A549 (cell line): Measurements from ENCODE around the gene COL13A1. TPM values are rescaled to one million over a fixed set of nuclear protein-coding genes. Genes with fewer than 3 reads are reported as not detected.

ENCODE experiments used
- ATAC-seq, 2 experiments: fragments of 200-7000 bp in 1 of 2; fragments of >200 bp in 1 of 2; cut with Nextera tagmentation in 1 of 2; cut with Tn5 transposase in 1 of 2; 3 replicates each; pipeline versions ENCODE4 v1.8.0 to v1.9.1; 2018 to 2020; ENCODE audit warnings: mild to moderate bottlenecking in 1 of 2, moderate library complexity in 1 of 2
- CTCF ChIA-PET: fragments of 300-600 bp; sonication (Branson Sonifier 250); formaldehyde crosslinking; extraction: SDS; loops from one replicate; lab custom pipeline; 2021; ENCODE audit warnings: antibody characterized with exemption, inconsistent platforms; lab: Yijun Ruan, JAX
- POLR2A ChIA-PET: fragments of 350-600 bp; formaldehyde crosslinking; extraction: SDS; loops from one replicate; lab custom pipeline; 2021; ENCODE audit warnings: antibody characterized with exemption, inconsistent platforms; lab: Yijun Ruan, JAX
- DNase-seq, 2 experiments: peaks; one replicate each; pipeline versions ENCODE4 v3.0.0 to v3.0.0-alpha.2; 2011 to 2016; ENCODE audit warnings: low read depth in 1 of 2, low spot score in 1 of 2
- FAIRE-seq: peaks from 2 replicates; lab custom pipeline; 2011; peaks lifted over from hg19 to GRCh38; lab: Jason Lieb, UNC
- H3K27ac ChIP-seq, 2 experiments: fragments of >200 bp; sonication (Bioruptor Twin); formaldehyde crosslinking; 3 replicates each; pipeline ENCODE4 v1.5.1; 2016 to 2017
- H3K4me1 ChIP-seq: fragments of >200 bp; sonication (Bioruptor Twin); formaldehyde crosslinking; 3 replicates; pipeline ENCODE4 v1.6.1; 2016
- H3K4me2 ChIP-seq: fragments of >200 bp; sonication (Bioruptor Twin); formaldehyde crosslinking; 3 replicates; pipeline ENCODE4 v1.6.1; 2016
- H3K4me3 ChIP-seq: fragments of >200 bp; sonication (Bioruptor Twin); formaldehyde crosslinking; 3 replicates; pipeline ENCODE4 v1.5.1; 2016
- H3K9me3 ChIP-seq: fragments of >200 bp; sonication (Bioruptor Twin); formaldehyde crosslinking; 3 replicates; pipeline ENCODE4 v1.6.1; 2016
- CBX2 ChIP-seq: fragments of 200-600 bp; sonication (generic); IDR thresholded peaks from 2 replicates; pipeline ENCODE4 v1.6.1; 2016; ENCODE audit warnings: low read depth, mild to moderate bottlenecking, borderline replicate concordance
- CBX8 ChIP-seq: fragments of 200-600 bp; sonication (generic); IDR thresholded peaks from 2 replicates; pipeline ENCODE4 v1.6.1; 2016
- CEBPB ChIP-seq, 2 experiments: fragments of >200 bp in 1 of 2; sonication (Bioruptor Twin) in 1 of 2; formaldehyde crosslinking in 1 of 2; IDR thresholded peaks; 2 replicates each; pipeline ENCODE4 v1.6.1; 2012 to 2016
- CHD2 ChIP-seq: fragments of 150-350 bp; IDR thresholded peaks from 2 replicates; pipeline ENCODE4 v1.6.1; 2014; ENCODE audit warnings: low read length; ENCODE audit not compliant: partially characterized antibody
- CHD4 ChIP-seq: fragments of 200-600 bp; sonication (generic); IDR thresholded peaks from 2 replicates; pipeline ENCODE4 v1.6.1; 2016; ENCODE audit warnings: antibody characterized with exemption, mild to moderate bottlenecking, borderline replicate concordance
- EHF ChIP-seq: fragments of 250-450 bp; sonication (Bioruptor Pico); IDR thresholded peaks from 2 replicates; pipeline ENCODE4 v1.5.0; 2020; ENCODE audit warnings: mild to moderate bottlenecking
- EHMT2 ChIP-seq: fragments of 200-600 bp; sonication (generic); IDR thresholded peaks from 2 replicates; pipeline ENCODE4 v1.6.1; 2016; ENCODE audit warnings: antibody characterized with exemption, low read depth, mild to moderate bottlenecking, moderate library complexity
- EP300 ChIP-seq, 2 experiments: fragments of >200 bp; sonication (Bioruptor Twin); formaldehyde crosslinking; IDR thresholded peaks; 2 replicates in 1 of 2; 3 replicates in 1 of 2; pipeline ENCODE4 v1.6.1; 2016 to 2017
- FOSL2 ChIP-seq, 2 experiments: fragments of 450-650 bp in 1 of 2; fragments of >200 bp in 1 of 2; sonication (Bioruptor Twin) in 1 of 2; formaldehyde crosslinking; IDR thresholded peaks; 2 replicates each; pipeline versions ENCODE4 v1.5.0 to v1.6.1; 2016 to 2020; ENCODE audit warnings: mild to moderate bottlenecking in 1 of 2, moderate library complexity in 1 of 2
- FOXS1 ChIP-seq: fragments of 250-450 bp; sonication (Bioruptor Pico); IDR thresholded peaks from 2 replicates; pipeline ENCODE4 v1.5.0; 2020; ENCODE audit warnings: mild to moderate bottlenecking, moderate library complexity
- HOXA7 ChIP-seq: fragments of 250-450 bp; sonication (Bioruptor Pico); IDR thresholded peaks from 2 replicates; pipeline ENCODE4 v1.5.0; 2020; ENCODE audit warnings: mild to moderate bottlenecking, moderate library complexity
- HOXB5 ChIP-seq: fragments of 250-450 bp; sonication (Bioruptor Pico); IDR thresholded peaks from 2 replicates; pipeline ENCODE4 v1.5.0; 2020; ENCODE audit warnings: mild to moderate bottlenecking, moderate library complexity
- KDM1A ChIP-seq: fragments of 200-600 bp; sonication (generic); IDR thresholded peaks from 2 replicates; pipeline ENCODE4 v1.6.1; 2016; ENCODE audit warnings: low read depth, mild to moderate bottlenecking
- KDM5A ChIP-seq: fragments of 200-600 bp; sonication (generic); IDR thresholded peaks from 2 replicates; pipeline ENCODE4 v1.6.1; 2016; ENCODE audit warnings: antibody characterized with exemption, mild to moderate bottlenecking
- MAFK ChIP-seq: fragments of 450-650 bp; IDR thresholded peaks from 2 replicates; pipeline ENCODE4 v1.6.1; 2014; ENCODE audit not compliant: partially characterized antibody
- MAZ ChIP-seq: fragments of 150-350 bp; IDR thresholded peaks from 2 replicates; pipeline ENCODE4 v1.6.1; 2014; ENCODE audit warnings: antibody characterized with exemption, low read depth, low read length, borderline replicate concordance
- MYC ChIP-seq: IDR thresholded peaks from 2 replicates; pipeline ENCODE4 v1.6.1; 2012; ENCODE audit warnings: mild to moderate bottlenecking, inconsistent platforms, low read length, improper control_type of control experiment, borderline replicate concordance
- NFE2L2 ChIP-seq: fragments of 150-350 bp; conservative IDR thresholded peaks from 2 replicates; pipeline ENCODE4 v1.6.1; 2014; ENCODE audit warnings: low read length
- SREBF2 ChIP-seq: fragments of 450-650 bp; IDR thresholded peaks from 2 replicates; pipeline ENCODE4 v1.6.1; 2014; ENCODE audit warnings: mild to moderate bottlenecking, moderate library complexity
- ZFP36 ChIP-seq: fragments of 450-650 bp; IDR thresholded peaks from 2 replicates; pipeline ENCODE4 v1.6.1; 2014; ENCODE audit warnings: borderline replicate concordance; ENCODE audit not compliant: partially characterized antibody
- WGBS: methylation state at CpG from one replicate; pipeline ENCODE4 v1.1.6; 2017; ENCODE audit errors: missing lambda C conversion rate; 5-methylcytosine and 5-hydroxymethylcytosine counted together
- polyA plus RNA-seq, 4 experiments: library from polyadenylated mRNA; depleted of rRNA in 3 of 4; stranded (reverse); fragments of >200 nt; fragmentation: RNase III in 1 of 4; extraction: RNeasy Plus Mini Kit Qiagen cat#74134 plus additional on column Dnase treatment in 1 of 4; gene quantifications; 2 replicates in 3 of 4; 3 replicates in 1 of 4; pipeline ENCODE4 v1.2.3, GENCODE V29; 2011 to 2017
- TF ChIP-seq, protein P1 (sequence below): fragments of 450-650 bp; IDR thresholded peaks from 2 replicates; pipeline ENCODE4 v1.6.1; 2014; ENCODE audit warnings: antibody characterized with exemption
- TF ChIP-seq, protein P2 (sequence below): fragments of 200-600 bp; sonication (generic); IDR thresholded peaks from 2 replicates; pipeline ENCODE4 v1.6.1; 2016; ENCODE audit warnings: antibody characterized with exemption, mild to moderate bottlenecking, moderate library complexity
- TF ChIP-seq, protein P3 (sequence below): fragments of 150-350 bp; IDR thresholded peaks from 2 replicates; pipeline ENCODE4 v1.6.1; 2014; ENCODE audit warnings: low read depth, mild to moderate bottlenecking, low read length
- TF ChIP-seq, protein P4 (sequence below): fragments of >200 bp; sonication (Bioruptor Twin); formaldehyde crosslinking; IDR thresholded peaks from 3 replicates; pipeline ENCODE4 v1.6.1; 2016

COL13A1 gene
- polyA plus RNA-seq, 2 of the 4 experiments (the other 2 are of a cell fraction), result 0.08 to 0.27 TPM

DNA sequence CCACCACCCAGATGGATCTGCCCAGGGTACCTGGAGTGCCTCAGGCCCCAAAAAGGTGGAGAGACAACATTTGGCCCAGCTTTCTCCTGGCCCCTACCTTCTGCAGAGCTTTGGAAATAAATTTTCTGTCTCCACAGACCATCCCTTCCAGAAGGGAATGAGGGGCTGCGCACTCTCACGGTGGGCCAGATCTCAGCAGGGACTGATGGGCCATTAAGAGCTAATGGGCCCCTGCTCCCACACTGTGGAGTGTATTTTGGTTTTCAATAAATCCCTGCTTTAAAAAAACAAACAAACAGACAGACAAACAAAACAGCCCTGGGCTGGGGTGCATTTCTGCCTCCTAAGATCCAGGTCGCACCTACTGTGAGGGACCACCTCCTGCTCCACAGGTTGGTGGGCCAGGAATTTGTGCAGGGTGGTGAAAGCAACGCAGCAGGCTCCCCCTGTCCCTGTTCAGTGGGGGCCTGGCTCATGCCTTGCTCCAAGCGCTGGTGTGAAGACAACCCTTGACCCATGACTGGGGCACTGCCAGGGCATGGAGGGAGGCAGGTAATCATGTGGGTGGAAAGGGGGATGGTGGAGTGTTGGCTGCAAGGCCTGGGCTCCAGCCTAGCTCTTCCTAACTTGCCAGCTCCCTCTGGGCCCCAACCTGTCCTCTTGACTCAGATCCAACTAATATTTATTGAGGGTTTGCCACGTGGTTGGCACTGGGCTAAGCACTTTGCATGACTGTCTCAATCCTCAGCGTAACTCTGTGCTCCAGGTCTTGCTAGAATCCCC, 88.5 kb downstream of the COL13A1 start:
- Histone ChIP-seq H3K4me1 (no peaks in the 10 kb centered on the region), H3K27ac (no peak overlapping the region), H3K4me3 (no peak overlapping the region), H3K4me2 (no peak overlapping the region), H3K9me3 (no peaks in the 10 kb centered on the region)
- FAIRE-seq (no peak), ATAC-seq (no peak), DNase-seq (no peak)
- POLR2A ChIA-PET, result no interaction called here
- CTCF ChIA-PET, result interaction anchor here (1.2 to 15.7 kb wide), 6 partner anchors 9 to 68 kb away, joined by 3 to 182 read pairs (median 6); no protein-coding TSS in a partner anchor
- TF ChIP-seq SREBF2 (no peak), FOSL2 (IDR thresholded peaks at IDR 0.05) (no peak), FOSL2 (CRISPR knock-in tag; IDR thresholded peaks at IDR 0.05) (no peak), EHF (CRISPR knock-in tag) (no peak)
- 41% methylated on average over 5 of the region's 7 CpGs for WGBS

DNA sequence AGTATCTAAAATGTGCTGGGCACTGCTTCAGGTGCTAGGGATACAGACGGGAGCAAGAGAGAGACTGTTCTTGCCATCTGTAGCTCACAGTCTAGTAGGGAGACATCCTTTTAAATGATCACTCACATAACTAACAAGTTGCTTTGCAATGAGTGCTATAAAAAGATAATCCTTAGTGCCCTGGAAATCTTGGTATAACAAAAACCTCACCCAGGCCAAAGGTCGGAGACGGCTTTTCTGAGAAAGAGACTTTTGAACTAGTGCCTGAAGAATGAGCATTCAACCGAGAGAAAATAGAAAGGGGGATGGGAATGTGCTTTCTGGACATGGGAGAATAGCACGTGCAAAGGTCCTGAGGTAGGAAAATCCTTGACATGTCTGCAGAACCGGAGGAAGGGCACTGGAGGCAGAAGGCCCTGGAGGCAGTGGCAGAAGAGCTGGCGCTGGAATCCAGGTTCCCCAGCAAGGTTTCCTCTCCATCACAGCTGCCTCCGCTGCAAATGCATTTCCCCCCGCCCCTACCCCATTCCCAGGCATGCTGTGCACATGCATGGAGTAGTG, 89.4 kb downstream of the COL13A1 start:
- Histone ChIP-seq H3K9me3 (no peaks in the 10 kb centered on the region), H3K4me1 (no peaks in the 10 kb centered on the region), H3K4me2 (no peak overlapping the region), H3K4me3 (no peak overlapping the region), H3K27ac (no peak overlapping the region)
- 68% methylated on average over 9 of the region's 9 CpGs for WGBS
- ATAC-seq (no peak), DNase-seq (no peak), FAIRE-seq (no peak)
- ChIA-PET POLR2A (no interaction called here), CTCF (interaction anchor here (0.6 to 15.7 kb wide), 6 partner anchors 11 to 67 kb away, joined by 3 to 182 read pairs (median 4); no protein-coding TSS in a partner anchor)
- TF ChIP-seq HOXA7 (CRISPR knock-in tag) (no peak), MAFK (no peak), KDM5A (no peak), KDM1A (peak; percentile 31; the same call in 1 of the 2 replicates)

DNA sequence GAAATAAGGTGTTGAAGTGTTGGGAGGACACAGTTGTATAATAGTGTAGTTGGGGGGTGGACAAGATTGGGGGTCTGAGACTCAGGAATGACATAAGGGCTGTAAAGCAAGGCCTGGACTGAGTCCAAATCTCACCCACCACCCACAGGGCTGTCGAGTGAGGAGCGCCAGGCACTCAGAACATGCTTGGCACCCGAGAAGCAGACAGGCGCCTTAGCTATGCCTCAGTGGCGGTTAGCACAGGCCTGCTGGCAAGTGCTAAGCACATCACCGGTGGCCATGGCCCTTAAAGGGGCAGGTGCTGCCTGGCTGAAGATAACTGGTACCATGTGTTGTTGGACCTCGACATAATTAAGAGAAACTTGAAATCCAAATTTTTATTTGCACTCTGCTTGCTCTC, 90.7 kb downstream of the COL13A1 start:
- TF ChIP-seq CBX2 (no peak), EHMT2 (no peak), MAZ (no peak), CHD4 (no peak), EP300 (IDR thresholded peaks at IDR 0.05) (no peak), FOXS1 (CRISPR knock-in tag) (no peak), ZFP36 (no peak), EHF (CRISPR knock-in tag) (no peak), MYC (no peak), CBX8 (no peak), CHD2 (no peak), CEBPB (IDR thresholded peaks at IDR 0.05) (no peak), HOXB5 (no peak), NFE2L2 (no peak)
- TF ChIP-seq, protein P1, sequence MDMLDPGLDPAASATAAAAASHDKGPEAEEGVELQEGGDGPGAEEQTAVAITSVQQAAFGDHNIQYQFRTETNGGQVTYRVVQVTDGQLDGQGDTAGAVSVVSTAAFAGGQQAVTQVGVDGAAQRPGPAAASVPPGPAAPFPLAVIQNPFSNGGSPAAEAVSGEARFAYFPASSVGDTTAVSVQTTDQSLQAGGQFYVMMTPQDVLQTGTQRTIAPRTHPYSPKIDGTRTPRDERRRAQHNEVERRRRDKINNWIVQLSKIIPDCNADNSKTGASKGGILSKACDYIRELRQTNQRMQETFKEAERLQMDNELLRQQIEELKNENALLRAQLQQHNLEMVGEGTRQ, result no peak
- TF ChIP-seq, protein P2, sequence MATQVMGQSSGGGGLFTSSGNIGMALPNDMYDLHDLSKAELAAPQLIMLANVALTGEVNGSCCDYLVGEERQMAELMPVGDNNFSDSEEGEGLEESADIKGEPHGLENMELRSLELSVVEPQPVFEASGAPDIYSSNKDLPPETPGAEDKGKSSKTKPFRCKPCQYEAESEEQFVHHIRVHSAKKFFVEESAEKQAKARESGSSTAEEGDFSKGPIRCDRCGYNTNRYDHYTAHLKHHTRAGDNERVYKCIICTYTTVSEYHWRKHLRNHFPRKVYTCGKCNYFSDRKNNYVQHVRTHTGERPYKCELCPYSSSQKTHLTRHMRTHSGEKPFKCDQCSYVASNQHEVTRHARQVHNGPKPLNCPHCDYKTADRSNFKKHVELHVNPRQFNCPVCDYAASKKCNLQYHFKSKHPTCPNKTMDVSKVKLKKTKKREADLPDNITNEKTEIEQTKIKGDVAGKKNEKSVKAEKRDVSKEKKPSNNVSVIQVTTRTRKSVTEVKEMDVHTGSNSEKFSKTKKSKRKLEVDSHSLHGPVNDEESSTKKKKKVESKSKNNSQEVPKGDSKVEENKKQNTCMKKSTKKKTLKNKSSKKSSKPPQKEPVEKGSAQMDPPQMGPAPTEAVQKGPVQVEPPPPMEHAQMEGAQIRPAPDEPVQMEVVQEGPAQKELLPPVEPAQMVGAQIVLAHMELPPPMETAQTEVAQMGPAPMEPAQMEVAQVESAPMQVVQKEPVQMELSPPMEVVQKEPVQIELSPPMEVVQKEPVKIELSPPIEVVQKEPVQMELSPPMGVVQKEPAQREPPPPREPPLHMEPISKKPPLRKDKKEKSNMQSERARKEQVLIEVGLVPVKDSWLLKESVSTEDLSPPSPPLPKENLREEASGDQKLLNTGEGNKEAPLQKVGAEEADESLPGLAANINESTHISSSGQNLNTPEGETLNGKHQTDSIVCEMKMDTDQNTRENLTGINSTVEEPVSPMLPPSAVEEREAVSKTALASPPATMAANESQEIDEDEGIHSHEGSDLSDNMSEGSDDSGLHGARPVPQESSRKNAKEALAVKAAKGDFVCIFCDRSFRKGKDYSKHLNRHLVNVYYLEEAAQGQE, result no peak
- TF ChIP-seq, protein P3, sequence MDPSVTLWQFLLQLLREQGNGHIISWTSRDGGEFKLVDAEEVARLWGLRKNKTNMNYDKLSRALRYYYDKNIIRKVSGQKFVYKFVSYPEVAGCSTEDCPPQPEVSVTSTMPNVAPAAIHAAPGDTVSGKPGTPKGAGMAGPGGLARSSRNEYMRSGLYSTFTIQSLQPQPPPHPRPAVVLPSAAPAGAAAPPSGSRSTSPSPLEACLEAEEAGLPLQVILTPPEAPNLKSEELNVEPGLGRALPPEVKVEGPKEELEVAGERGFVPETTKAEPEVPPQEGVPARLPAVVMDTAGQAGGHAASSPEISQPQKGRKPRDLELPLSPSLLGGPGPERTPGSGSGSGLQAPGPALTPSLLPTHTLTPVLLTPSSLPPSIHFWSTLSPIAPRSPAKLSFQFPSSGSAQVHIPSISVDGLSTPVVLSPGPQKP, result no peak
- TF ChIP-seq, protein P4, sequence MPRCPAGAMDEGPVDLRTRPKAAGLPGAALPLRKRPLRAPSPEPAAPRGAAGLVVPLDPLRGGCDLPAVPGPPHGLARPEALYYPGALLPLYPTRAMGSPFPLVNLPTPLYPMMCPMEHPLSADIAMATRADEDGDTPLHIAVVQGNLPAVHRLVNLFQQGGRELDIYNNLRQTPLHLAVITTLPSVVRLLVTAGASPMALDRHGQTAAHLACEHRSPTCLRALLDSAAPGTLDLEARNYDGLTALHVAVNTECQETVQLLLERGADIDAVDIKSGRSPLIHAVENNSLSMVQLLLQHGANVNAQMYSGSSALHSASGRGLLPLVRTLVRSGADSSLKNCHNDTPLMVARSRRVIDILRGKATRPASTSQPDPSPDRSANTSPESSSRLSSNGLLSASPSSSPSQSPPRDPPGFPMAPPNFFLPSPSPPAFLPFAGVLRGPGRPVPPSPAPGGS, result no peak
- Histone ChIP-seq H3K27ac (no peak overlapping the region), H3K9me3 (no peaks in the 10 kb centered on the region), H3K4me2 (no peak overlapping the region), H3K4me1 (no peaks in the 10 kb centered on the region), H3K4me3 (no peak overlapping the region)
- no peak for DNase-seq
- ChIA-PET POLR2A (no interaction called here), CTCF (interaction anchor here (1.3 to 15.7 kb wide), 2 partner anchors 9 to 24 kb away, joined by 12 to 182 read pairs; no protein-coding TSS in a partner anchor)
- no peak for ATAC-seq
- WGBS, result 70% methylated on average over 6 of the region's 7 CpGs
- no peak for FAIRE-seq
